ENCODE measurements around the gene CHMP2B.

GRCh38 chr3:87250009-87250408, 22.9 kb downstream of the CHMP2B start:
- TF ChIP-seq, protein P1, sequence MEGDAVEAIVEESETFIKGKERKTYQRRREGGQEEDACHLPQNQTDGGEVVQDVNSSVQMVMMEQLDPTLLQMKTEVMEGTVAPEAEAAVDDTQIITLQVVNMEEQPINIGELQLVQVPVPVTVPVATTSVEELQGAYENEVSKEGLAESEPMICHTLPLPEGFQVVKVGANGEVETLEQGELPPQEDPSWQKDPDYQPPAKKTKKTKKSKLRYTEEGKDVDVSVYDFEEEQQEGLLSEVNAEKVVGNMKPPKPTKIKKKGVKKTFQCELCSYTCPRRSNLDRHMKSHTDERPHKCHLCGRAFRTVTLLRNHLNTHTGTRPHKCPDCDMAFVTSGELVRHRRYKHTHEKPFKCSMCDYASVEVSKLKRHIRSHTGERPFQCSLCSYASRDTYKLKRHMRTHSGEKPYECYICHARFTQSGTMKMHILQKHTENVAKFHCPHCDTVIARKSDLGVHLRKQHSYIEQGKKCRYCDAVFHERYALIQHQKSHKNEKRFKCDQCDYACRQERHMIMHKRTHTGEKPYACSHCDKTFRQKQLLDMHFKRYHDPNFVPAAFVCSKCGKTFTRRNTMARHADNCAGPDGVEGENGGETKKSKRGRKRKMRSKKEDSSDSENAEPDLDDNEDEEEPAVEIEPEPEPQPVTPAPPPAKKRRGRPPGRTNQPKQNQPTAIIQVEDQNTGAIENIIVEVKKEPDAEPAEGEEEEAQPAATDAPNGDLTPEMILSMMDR (IDR thresholded peaks at IDR 0.05), result no peak
- TF ChIP-seq POLR2A (IDR thresholded peaks at IDR 0.05), result no peak
